A549 (cell line): ENCODE results near the gene OR2G6.
"Not testable (repeated sequence)": the region's sequence is repeated elsewhere in the genome, so short reads cannot be mapped to it uniquely, and the experiment has no call there.

ENCODE experiments used
- JUN ChIP-seq, 2 experiments: fragments of >200 bp; sonication (Bioruptor Twin); formaldehyde crosslinking; IDR thresholded peaks; 2 replicates in 1 of 2; 3 replicates in 1 of 2; pipeline ENCODE4 v1.6.1; 2016 to 2017
- POLR2A ChIP-seq: IDR thresholded peaks from 2 replicates; pipeline ENCODE4 v1.6.1; 2012; ENCODE audit warnings: mild to moderate bottlenecking, low read length
- RAD21 ChIP-seq, 2 experiments: fragments of >200 bp in 1 of 2; sonication (Bioruptor Twin) in 1 of 2; formaldehyde crosslinking in 1 of 2; IDR thresholded peaks in 1 of 2; conservative IDR thresholded peaks in 1 of 2; 2 replicates in 1 of 2; 3 replicates in 1 of 2; pipeline ENCODE4 v1.6.1; 2012 to 2018; ENCODE audit warnings: inconsistent platforms in 1 of 2
- RFX5 ChIP-seq: fragments of 450-650 bp; IDR thresholded peaks from 2 replicates; pipeline ENCODE4 v1.7.1; 2014; ENCODE audit warnings: antibody characterized with exemption, mild to moderate bottlenecking, moderate library complexity
- ZNF302 ChIP-seq: fragments of 250-450 bp; sonication (Bioruptor Pico); IDR thresholded peaks from 2 replicates; pipeline ENCODE4 v1.9.0; 2021; ENCODE audit warnings: inconsistent platforms, mild to moderate bottlenecking, moderate library complexity
- TF ChIP-seq, protein P1 (sequence below): fragments of >200 bp; sonication (Bioruptor Twin); formaldehyde crosslinking; IDR thresholded peaks from 3 replicates; pipeline ENCODE4 v1.5.1; 2016
- TF ChIP-seq, protein P2 (sequence below): fragments of 200-600 bp; sonication (generic); IDR thresholded peaks from 2 replicates; pipeline ENCODE4 v1.6.1; 2016; ENCODE audit warnings: antibody characterized with exemption, mild to moderate bottlenecking, moderate library complexity

DNA sequence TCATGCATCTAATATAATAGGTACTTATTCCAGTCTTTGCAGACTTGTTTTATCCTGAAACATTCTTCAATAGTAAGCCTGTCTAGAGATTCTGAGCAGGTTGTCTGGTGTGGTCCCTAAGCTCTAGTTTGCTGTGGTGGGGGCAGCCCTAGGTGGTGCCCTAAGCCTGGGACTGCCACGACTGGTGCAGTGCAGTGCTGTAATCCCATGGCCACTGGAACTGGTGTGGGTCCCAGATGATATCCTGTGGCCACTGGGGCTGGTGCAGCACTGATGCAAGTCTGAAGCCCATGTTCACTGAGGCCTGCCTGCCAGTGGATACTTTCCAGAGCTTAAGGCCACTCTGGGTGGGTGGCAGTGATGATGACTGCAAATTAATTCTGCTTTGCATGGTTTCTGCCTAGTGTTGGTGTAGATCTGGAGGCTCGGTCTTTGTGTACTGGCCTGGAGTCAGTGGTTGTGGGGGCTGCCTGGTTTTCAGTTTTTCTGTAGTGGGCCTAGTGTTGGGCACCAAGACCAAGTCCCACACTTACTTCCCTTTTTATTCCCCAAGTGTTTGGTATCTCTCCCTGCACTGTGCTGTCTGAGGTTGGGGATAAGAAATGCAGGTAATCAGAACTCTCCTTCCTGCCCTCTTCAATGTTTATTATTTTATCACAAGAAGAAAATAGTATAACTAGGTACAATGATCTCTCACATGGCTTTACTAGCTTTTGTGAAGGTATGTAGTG lies 7.4 kb upstream of the OR2G6 start:
- TF ChIP-seq, protein P1, sequence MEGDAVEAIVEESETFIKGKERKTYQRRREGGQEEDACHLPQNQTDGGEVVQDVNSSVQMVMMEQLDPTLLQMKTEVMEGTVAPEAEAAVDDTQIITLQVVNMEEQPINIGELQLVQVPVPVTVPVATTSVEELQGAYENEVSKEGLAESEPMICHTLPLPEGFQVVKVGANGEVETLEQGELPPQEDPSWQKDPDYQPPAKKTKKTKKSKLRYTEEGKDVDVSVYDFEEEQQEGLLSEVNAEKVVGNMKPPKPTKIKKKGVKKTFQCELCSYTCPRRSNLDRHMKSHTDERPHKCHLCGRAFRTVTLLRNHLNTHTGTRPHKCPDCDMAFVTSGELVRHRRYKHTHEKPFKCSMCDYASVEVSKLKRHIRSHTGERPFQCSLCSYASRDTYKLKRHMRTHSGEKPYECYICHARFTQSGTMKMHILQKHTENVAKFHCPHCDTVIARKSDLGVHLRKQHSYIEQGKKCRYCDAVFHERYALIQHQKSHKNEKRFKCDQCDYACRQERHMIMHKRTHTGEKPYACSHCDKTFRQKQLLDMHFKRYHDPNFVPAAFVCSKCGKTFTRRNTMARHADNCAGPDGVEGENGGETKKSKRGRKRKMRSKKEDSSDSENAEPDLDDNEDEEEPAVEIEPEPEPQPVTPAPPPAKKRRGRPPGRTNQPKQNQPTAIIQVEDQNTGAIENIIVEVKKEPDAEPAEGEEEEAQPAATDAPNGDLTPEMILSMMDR = not testable (repeated sequence)
- TF ChIP-seq RAD21 (conservative IDR thresholded peaks at IDR 0.05 in 1 of 2, IDR thresholded peaks at IDR 0.05 in 1 of 2); JUN (IDR thresholded peaks at IDR 0.05); RFX5; POLR2A; ZNF302: not testable (repeated sequence)
- TF ChIP-seq, protein P2, sequence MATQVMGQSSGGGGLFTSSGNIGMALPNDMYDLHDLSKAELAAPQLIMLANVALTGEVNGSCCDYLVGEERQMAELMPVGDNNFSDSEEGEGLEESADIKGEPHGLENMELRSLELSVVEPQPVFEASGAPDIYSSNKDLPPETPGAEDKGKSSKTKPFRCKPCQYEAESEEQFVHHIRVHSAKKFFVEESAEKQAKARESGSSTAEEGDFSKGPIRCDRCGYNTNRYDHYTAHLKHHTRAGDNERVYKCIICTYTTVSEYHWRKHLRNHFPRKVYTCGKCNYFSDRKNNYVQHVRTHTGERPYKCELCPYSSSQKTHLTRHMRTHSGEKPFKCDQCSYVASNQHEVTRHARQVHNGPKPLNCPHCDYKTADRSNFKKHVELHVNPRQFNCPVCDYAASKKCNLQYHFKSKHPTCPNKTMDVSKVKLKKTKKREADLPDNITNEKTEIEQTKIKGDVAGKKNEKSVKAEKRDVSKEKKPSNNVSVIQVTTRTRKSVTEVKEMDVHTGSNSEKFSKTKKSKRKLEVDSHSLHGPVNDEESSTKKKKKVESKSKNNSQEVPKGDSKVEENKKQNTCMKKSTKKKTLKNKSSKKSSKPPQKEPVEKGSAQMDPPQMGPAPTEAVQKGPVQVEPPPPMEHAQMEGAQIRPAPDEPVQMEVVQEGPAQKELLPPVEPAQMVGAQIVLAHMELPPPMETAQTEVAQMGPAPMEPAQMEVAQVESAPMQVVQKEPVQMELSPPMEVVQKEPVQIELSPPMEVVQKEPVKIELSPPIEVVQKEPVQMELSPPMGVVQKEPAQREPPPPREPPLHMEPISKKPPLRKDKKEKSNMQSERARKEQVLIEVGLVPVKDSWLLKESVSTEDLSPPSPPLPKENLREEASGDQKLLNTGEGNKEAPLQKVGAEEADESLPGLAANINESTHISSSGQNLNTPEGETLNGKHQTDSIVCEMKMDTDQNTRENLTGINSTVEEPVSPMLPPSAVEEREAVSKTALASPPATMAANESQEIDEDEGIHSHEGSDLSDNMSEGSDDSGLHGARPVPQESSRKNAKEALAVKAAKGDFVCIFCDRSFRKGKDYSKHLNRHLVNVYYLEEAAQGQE = not testable (repeated sequence)
